Vagina (tissue), 2 donors: ENCODE measurements around the gene HMHB1. TPM values are rescaled to one million over a fixed set of nuclear protein-coding genes. Genes with fewer than 3 reads are reported as not detected.

Source experiments
- DNase-seq, 2 donors: peaks; one replicate each; pipeline ENCODE4 v3.0.0-alpha.2; 2017; ENCODE audit errors: extremely low spot score in 2 of 2
- H3K27ac ChIP-seq: fragments of 200-600 bp; sonication (generic); one replicate; pipeline ENCODE4 v1.5.1; 2019
- H3K27me3 ChIP-seq: fragments of 200-600 bp; sonication (generic); one replicate; pipeline ENCODE4 v1.5.1; 2019
- H3K36me3 ChIP-seq, 2 donors: fragments of 200-600 bp; sonication (generic); one replicate each; pipeline ENCODE4 v1.5.1; 2017 to 2019
- H3K4me1 ChIP-seq: fragments of 200-600 bp; sonication (generic); one replicate; pipeline ENCODE4 v1.5.1; 2019
- H3K4me3 ChIP-seq, 2 donors: fragments of 200-600 bp; sonication (generic); 1 replicate in 1 of 2; 2 replicates in 1 of 2; pipeline ENCODE4 v1.5.1; 2016 to 2019
- H3K9me3 ChIP-seq: fragments of 200-600 bp; sonication (generic); one replicate; pipeline ENCODE4 v1.5.1; 2019
- POLR2A ChIP-seq, 2 donors: fragments of 450-650 bp; IDR thresholded peaks; one replicate each; pipeline ENCODE4 v1.6.1; 2017; ENCODE audit warnings: antibody characterized with exemption in 2 of 2, mild to moderate bottlenecking in 2 of 2, moderate library complexity in 2 of 2
- POLR2AphosphoS5 ChIP-seq, 2 donors: sonication (generic); formaldehyde crosslinking; IDR thresholded peaks; one replicate each; pipeline ENCODE4 v1.9.0; 2017; ENCODE audit warnings: antibody characterized with exemption in 2 of 2, mild to moderate bottlenecking in 2 of 2, low read depth in 1 of 2; ENCODE audit not compliant: insufficient read depth in 1 of 2
- intact Hi-C: fragments of 100-400 bp; cut with DNase I; formaldehyde crosslinking; loops from one replicate; pipeline ENCODE4 v1.15.1; 2023
- total RNA-seq: library from RNA; depleted of rRNA; stranded (reverse); fragments of >200 nt; gene quantifications from one replicate; pipeline ENCODE4 v1.2.3, GENCODE V29; 2016
- TF ChIP-seq, protein P1 (sequence below), 3 experiments: fragments of 450-650 bp in 2 of 3; fragments of 200-600 bp in 1 of 3; sonication (generic) in 1 of 3; IDR thresholded peaks; one replicate each; pipeline ENCODE4 v1.5.1; 2017 to 2019; ENCODE audit warnings: antibody characterized with exemption in 3 of 3, mild to moderate bottlenecking in 2 of 3, moderate library complexity in 2 of 3

HMHB1 gene
- total RNA-seq, 1 donor from 2014 or later, result not detected

DNA sequence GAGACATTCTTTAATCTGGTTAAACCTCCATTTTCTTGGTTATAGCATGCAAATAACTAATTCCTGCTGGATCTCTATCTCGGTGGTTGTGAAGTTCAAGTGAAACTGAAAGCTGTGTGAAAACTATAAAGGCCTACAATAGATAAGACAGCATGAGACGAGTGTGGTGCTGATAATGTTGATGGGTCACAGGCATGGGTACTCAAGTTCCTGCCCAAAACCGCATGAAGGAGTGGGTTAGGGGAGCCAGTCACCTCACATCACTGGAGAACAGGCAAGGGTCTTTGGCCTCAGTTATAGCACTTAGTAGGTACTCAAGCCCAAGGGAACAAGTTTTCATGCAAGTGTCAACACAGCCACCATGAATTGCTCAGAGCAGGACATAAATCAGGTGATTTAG lies 16.7 kb downstream of the HMHB1 start:
- no peak overlapping the region for H3K4me3 ChIP-seq
- H3K4me1 ChIP-seq, result no peaks in the 10 kb centered on the region
- H3K27ac ChIP-seq, result no peak overlapping the region
- TF ChIP-seq POLR2AphosphoS5 (IDR thresholded peaks at IDR 0.05; ENCODE audit: insufficient read depth in 1 of 2, low read depth in 1 of 2), result no peak
- TF ChIP-seq POLR2A (IDR thresholded peaks at IDR 0.05), result no peak
- TF ChIP-seq, protein P1, sequence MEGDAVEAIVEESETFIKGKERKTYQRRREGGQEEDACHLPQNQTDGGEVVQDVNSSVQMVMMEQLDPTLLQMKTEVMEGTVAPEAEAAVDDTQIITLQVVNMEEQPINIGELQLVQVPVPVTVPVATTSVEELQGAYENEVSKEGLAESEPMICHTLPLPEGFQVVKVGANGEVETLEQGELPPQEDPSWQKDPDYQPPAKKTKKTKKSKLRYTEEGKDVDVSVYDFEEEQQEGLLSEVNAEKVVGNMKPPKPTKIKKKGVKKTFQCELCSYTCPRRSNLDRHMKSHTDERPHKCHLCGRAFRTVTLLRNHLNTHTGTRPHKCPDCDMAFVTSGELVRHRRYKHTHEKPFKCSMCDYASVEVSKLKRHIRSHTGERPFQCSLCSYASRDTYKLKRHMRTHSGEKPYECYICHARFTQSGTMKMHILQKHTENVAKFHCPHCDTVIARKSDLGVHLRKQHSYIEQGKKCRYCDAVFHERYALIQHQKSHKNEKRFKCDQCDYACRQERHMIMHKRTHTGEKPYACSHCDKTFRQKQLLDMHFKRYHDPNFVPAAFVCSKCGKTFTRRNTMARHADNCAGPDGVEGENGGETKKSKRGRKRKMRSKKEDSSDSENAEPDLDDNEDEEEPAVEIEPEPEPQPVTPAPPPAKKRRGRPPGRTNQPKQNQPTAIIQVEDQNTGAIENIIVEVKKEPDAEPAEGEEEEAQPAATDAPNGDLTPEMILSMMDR (IDR thresholded peaks at IDR 0.05), result no peak
- no peaks in the 10 kb centered on the region for H3K9me3 ChIP-seq
- H3K27me3 ChIP-seq, result no peaks in the 10 kb centered on the region
- DNase-seq, result no peak
- intact Hi-C loops, result loop anchor here (10.0 kb wide), 1 partner anchor 904 kb away; no protein-coding TSS in a partner anchor
- no peaks in the 10 kb centered on the region for H3K36me3 ChIP-seq

DNA sequence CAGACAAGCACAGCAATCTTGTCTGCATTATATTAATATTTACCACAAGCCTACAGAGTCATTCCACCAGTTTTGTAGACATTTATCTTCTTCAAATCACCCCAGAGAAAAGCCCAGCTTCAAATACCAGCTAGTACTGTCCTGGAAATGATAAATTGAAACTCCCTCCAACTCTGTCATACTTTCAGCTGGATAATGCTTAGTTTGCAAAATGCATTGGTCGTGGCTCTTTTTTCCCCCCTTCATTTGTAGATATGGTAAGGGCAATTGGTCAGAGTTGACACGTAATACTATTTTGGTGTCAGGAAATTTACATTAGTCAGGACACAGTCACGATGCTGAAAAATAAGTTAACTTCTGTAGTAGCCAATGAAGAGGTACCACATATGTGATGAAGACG lies 21.2 kb downstream of the HMHB1 start:
- intact Hi-C loops, result no loop called here

DNA sequence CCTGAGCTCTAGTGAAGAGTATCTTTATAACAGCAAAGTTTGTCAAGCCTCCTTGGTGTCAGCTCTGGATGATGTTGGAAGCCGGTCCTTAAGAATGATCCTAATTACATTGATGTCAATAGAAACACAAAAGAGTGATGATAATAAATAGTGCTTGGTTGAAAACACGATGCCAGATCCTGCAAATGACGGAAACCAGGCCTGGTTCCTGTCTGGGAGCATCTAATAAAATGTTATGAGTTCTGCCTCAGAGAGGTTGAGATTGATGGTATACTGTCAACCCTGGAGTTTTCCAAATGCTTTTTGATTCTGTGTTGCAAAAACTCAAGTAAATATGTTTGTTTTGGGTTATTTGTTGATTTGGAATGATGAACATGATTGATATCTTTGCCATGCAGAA lies 23.3 kb downstream of the HMHB1 start:
- DNase-seq, result no peak
- no peaks in the 10 kb centered on the region for H3K9me3 ChIP-seq
- no peaks in the 10 kb centered on the region for H3K27me3 ChIP-seq
- H3K27ac ChIP-seq, result no peak overlapping the region
- TF ChIP-seq, protein P1 (IDR thresholded peaks at IDR 0.05), result no peak
- no peak for TF ChIP-seq POLR2A (IDR thresholded peaks at IDR 0.05)
- TF ChIP-seq POLR2AphosphoS5 (IDR thresholded peaks at IDR 0.05; ENCODE audit: insufficient read depth in 1 of 2, low read depth in 1 of 2), result no peak
- intact Hi-C loops, result no loop called here
- no peaks in the 10 kb centered on the region for H3K4me1 ChIP-seq
- no peaks in the 10 kb centered on the region for H3K36me3 ChIP-seq
- H3K4me3 ChIP-seq, result no peak overlapping the region

More for the DNA sequence above, 21.2 kb downstream of the HMHB1 start:
- TF ChIP-seq POLR2A (IDR thresholded peaks at IDR 0.05) (no peak), POLR2AphosphoS5 (IDR thresholded peaks at IDR 0.05; ENCODE audit: insufficient read depth in 1 of 2, low read depth in 1 of 2) (no peak)
- TF ChIP-seq, protein P1 (IDR thresholded peaks at IDR 0.05), result no peak
- no peaks in the 10 kb centered on the region for H3K27me3 ChIP-seq
- H3K27ac ChIP-seq, result no peak overlapping the region
- no peak for DNase-seq
- no peaks in the 10 kb centered on the region for H3K9me3 ChIP-seq
- no peaks in the 10 kb centered on the region for H3K4me1 ChIP-seq
- H3K4me3 ChIP-seq, result no peak overlapping the region
- no peaks in the 10 kb centered on the region for H3K36me3 ChIP-seq

DNA sequence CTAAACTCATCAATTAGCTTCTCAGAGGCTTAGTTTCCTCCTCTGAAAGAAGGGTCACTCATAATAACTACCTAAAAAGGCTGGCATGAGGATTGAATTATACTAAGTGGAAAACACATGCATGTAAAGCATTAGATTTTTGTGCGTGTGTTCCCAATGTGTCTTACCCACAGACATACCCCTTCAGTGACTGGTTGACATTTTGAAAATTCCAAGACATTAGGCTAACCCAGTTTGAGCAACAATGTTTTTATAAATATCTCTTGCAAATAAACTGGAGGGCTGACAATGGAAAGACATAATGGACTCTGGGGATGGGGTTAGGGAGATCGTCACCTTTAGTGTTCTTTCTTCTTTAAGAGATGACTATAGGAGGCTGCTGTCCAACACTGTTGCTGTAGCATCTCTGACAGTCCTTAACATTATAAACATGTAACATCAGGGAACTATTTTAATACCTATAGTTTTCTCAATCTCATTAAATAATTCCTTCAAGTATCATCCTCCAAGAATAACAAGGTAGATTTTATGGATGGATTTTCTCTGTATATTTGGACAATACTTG lies 24.3 kb downstream of the HMHB1 start:
- H3K27ac ChIP-seq, result no peak overlapping the region
- H3K9me3 ChIP-seq, result no peaks in the 10 kb centered on the region
- no peaks in the 10 kb centered on the region for H3K36me3 ChIP-seq
- intact Hi-C loops, result no loop called here
- TF ChIP-seq POLR2AphosphoS5 (IDR thresholded peaks at IDR 0.05; ENCODE audit: insufficient read depth in 1 of 2, low read depth in 1 of 2) (no peak), POLR2A (IDR thresholded peaks at IDR 0.05) (no peak)
- TF ChIP-seq, protein P1 (IDR thresholded peaks at IDR 0.05), result no peak
- no peaks in the 10 kb centered on the region for H3K4me1 ChIP-seq
- no peak for DNase-seq
- no peaks in the 10 kb centered on the region for H3K27me3 ChIP-seq
- H3K4me3 ChIP-seq, result no peak overlapping the region

DNA sequence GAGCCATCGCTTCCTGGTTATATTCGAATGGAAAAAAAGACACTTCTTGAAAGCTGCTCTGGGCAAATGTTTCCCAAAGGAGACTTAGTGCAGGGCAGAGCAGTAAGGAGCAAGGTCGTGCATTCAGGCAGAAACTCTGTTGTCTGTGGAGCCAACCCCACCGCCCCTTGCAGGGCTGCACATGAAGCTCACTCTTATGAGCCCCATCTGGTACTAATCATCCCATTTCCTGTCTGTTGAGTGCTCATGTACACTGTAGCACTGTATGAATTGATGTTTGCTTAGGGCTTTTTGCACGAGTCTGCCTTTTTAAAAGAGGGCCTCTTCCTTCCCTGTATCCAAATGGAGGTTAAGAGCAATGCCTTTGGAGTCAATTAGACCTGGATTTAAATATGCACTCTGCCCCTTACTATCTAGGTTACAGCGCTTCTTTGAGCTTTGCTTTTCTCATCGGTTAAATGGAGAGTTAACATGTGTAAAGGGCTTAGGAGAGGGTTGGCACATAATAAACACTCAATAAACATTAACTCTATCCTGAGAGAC lies 25.4 kb downstream of the HMHB1 start:
- Histone ChIP-seq H3K27me3 (no peaks in the 10 kb centered on the region), H3K27ac (no peak overlapping the region), H3K4me1 (no peaks in the 10 kb centered on the region), H3K36me3 (no peaks in the 10 kb centered on the region), H3K9me3 (no peaks in the 10 kb centered on the region), H3K4me3 (no peak overlapping the region)
- intact Hi-C loops, result no loop called here
- no peak for DNase-seq
- TF ChIP-seq POLR2AphosphoS5 (IDR thresholded peaks at IDR 0.05; ENCODE audit: insufficient read depth in 1 of 2, low read depth in 1 of 2) (no peak), POLR2A (IDR thresholded peaks at IDR 0.05) (no peak)
- TF ChIP-seq, protein P1 (IDR thresholded peaks at IDR 0.05), result no peak
